HG03139 (cell line): ENCODE measurements around the gene TRIM77.
"Not testable (repeated sequence)": the region's sequence is repeated elsewhere in the genome, so short reads cannot be mapped to it uniquely, and the experiment has no call there.

Experiments
- ATAC-seq: cut with Tn5 transposase; IDR thresholded peaks from one replicate; pipeline ENCODE4 v1.9.1; 2021; ENCODE audit not compliant: unreplicated experiment

Gene TRIM77, protein sequence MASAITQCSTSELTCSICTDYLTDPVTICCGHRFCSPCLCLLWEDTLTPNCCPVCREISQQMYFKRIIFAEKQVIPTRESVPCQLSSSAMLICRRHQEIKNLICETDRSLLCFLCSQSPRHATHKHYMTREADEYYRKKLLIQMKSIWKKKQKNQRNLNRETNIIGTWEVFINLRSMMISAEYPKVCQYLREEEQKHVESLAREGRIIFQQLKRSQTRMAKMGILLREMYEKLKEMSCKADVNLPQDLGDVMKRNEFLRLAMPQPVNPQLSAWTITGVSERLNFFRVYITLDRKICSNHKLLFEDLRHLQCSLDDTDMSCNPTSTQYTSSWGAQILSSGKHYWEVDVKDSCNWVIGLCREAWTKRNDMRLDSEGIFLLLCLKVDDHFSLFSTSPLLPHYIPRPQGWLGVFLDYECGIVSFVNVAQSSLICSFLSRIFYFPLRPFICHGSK

GRCh38 chr11:89709999-89710398 is at the start of gene TRIM77:
TSS of gene TRIM77 (plus strand) at chr11:89710299. CDS start at chr11:89710299, 0 bp downstream.
- ATAC-seq = not testable (repeated sequence)

DNA sequence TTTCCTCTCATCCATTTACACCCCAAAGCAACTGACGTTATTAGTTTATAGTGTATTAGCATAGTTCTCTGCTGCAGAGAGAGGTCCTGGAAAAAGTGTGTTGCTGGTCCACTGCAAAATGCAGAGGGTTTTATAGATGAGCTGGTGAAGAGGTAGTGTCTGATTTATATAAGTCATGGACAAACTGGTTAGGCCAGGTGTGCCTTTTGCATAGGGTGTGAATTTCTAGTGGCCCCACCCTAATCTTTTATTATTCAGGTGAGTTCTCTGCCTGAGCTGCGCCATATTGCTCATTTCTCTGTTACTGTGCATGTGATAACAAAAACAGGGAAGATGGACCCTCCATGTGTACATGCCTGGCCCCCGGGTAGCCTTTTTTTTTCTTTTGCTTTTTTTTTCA is 43.1 kb upstream of the TRIM77 start:
- ATAC-seq = no peak

- ATAC-seq = not testable (repeated sequence)
Observed at GRCh38 chr11:89668158-89668557, 41.9 kb upstream of the TRIM77 start.

GRCh38 chr11:89669586-89669985 is 40.5 kb upstream of the TRIM77 start:
- not testable (repeated sequence) for ATAC-seq

- ATAC-seq = not testable (repeated sequence)
Observed at GRCh38 chr11:89669993-89670669, 40.0 kb upstream of the TRIM77 start.

DNA sequence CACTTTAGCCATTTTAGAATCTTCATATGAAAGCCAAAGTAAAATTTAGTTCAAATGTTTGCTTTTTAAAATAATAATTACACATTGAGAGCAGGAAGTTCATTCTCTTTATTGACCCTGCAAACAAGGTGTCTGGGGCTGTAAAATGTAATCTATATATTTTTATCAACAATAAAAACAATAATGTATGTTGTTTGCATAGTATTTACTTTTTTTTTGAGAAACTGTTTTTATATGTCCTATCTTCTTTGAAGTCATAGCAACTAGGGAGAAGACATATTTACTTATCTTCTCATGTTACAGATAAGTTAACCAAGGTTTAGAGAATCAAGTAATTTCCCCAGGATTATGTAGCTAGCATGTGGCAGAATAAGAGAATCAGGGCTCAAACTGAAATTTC is 37.6 kb upstream of the TRIM77 start:
- ATAC-seq = not testable (repeated sequence)

DNA sequence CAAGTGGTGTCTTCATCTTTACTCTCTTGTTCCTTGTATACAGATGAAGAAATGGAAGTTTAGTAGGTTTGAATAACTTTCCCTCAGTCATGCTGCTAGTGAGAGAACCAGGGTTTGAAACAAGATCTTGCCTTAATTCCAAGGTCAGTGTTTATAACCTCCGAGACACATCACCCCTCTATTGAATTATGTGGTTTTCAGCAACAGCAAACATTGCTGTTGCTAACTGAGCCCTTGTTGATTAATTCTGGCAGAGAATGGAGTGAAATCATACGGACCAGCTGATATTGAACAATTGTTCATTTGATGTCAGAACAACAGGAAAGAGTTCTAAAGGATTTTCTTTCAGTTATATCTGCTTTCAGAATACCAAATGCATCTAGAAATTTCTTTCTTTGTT is 36.7 kb upstream of the TRIM77 start:
- ATAC-seq = not testable (repeated sequence)

GRCh38 chr11:89675383-89675782 is 34.7 kb upstream of the TRIM77 start:
- ATAC-seq = not testable (repeated sequence)

- ATAC-seq = not testable (repeated sequence)
Observed at GRCh38 chr11:89675948-89676347, 34.2 kb upstream of the TRIM77 start.

DNA sequence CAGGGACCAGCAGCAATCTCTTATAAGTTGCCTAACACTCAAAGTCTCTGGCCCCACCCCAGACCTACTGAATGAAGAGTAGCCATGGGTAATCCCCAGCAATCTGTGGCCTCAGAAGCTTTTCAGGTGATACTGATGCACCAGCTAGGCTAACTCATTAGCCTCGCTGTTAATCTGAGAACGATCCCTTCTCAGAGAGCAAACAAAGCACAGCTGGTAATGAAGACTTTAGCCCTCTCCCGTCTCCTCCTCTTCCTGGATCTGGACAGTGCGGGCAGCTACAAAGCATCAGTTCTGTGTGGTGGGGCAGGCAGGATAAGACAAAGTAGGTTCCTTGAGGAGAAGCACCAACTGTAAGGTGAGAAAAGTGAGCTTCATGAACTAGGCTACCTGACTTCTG is 3.0 kb upstream of the TRIM77 start:
- ATAC-seq = not testable (repeated sequence)

DNA sequence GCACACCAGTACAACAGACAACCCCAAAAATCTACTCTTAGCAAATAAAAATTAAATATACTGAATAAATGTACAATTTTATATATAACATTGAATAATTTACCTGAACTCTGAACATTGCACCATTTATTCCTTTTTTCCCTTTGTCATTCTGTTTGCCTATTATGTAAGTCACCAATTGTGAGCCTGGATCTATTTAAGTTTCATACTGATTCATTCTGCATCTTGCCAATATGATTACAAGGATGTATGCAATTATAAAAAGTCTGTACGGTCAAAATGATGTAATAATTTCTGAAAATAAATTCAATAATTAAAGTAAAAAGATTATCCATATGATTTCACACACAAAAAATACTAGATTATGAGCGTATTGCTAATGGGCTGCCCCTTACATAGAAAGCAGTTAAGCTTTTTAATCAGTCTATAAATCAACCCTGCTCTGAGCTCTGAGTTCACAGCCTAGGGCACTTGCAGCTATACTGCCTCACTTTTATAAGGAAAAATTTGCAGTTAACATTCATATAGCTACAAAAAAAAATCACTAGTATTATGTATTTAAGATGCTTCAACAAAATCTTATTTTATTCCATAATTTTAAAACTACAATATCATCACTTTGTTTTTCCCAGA is 14.9 kb downstream of the TRIM77 start:
- not testable (repeated sequence) for ATAC-seq

DNA sequence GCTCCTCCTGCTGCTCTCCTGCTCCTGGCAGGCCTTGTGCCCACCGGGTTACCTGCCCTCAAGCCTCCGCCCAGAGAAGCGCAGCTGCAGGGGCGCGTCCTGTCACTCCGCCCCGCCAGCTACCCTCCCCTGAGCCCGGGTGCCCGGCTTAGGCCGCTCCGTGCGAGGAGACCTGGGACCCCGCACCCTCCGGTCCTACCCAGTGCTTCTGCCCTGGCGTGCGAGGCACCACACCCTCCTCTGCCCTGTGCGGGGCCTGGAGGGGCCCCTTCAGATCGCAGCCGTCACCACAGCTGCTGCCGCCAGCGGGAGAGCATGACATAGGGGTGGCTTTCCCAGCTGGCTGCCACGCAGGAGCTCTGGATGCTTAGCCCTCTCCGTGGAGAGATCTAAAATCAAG is 20.1 kb downstream of the TRIM77 start:
- not testable (repeated sequence) for ATAC-seq

- no peak for ATAC-seq
Observed at GRCh38 chr11:89736566-89736965, 26.5 kb downstream of the TRIM77 start.

DNA sequence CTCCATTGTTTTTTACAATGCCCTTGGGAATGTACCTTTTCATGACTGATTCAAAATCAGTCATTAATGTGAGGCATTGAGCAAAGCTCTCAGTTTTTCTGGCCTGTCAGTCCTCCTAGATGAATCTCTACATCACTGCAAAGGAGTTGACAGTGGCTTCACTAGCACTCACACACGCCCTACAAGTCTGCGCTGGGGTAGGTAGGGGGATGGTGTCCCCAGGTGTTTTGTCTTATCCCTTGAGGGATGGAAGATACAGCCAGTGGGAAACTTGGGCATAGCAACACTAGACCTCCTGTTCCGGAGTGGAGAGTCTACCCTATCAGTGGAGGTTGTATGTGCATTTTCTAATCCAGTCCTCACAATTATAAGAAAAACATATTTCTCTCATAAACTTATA is 27.0 kb downstream of the TRIM77 start:
- ATAC-seq = no peak

GRCh38 chr11:89741406-89741805 is 31.3 kb downstream of the TRIM77 start:
- not testable (repeated sequence) for ATAC-seq

DNA sequence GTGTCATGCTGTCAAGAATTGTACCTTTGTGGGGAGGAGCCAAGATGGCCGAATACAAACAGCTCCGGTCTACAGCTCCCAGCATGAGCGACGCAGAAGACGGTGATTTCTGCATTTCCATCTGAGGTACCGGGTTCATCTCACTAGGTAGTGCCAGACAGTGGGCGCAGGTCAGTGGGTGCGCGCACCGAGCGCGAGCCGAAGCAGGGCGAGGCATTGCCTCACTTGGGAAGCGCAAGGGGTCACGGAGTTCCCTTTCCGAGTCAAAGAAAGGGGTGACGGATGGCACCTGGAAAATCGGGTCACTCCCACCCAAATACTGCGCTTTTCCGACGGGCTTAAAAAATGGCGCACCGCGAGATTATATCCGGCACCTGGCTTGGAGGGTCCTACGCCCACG is 34.1 kb downstream of the TRIM77 start:
- not testable (repeated sequence) for ATAC-seq

DNA sequence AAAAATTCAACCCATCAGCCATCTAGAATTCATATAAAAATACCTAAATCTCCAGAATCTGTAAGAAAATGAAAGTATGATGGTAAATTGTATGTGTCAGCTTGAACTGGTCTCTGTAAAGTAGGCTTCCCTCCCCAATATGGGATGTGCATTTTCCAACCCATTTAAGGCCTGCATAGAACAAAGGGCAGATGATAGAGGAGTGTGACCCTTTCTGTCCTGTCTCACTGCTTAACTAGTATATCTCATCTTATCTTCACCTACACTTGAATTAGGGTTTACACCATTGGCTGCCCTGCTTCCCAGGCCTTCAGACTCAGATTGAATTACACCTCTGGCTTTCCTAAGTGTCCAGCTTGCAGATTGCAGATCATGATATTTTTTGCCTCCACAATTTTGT is 40.7 kb downstream of the TRIM77 start:
- not testable (repeated sequence) for ATAC-seq
